Measurements from ENCODE around the gene B3GAT1.

Gene B3GAT1

DNA sequence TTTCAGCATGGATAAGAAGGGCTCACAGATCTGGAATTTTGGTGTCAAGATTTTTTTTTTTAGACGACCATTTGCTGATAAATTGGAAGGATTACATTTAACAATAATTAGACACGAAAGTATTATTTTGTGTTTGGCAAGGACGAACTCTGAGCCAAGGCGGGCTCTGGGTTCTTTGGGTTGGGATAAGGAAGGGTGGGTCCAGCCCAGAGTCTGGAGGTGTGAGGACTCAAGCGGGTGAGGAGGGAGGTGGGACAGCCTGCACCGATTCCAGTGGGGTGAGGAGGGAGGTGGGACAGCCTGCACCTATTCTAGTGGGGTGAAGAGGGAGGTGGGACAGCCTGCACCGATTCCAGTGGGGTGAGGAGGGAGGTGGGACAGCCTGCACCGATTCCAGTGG is 4.1 kb downstream of the B3GAT1 start:
- DNase-seq, result no peak

DNA sequence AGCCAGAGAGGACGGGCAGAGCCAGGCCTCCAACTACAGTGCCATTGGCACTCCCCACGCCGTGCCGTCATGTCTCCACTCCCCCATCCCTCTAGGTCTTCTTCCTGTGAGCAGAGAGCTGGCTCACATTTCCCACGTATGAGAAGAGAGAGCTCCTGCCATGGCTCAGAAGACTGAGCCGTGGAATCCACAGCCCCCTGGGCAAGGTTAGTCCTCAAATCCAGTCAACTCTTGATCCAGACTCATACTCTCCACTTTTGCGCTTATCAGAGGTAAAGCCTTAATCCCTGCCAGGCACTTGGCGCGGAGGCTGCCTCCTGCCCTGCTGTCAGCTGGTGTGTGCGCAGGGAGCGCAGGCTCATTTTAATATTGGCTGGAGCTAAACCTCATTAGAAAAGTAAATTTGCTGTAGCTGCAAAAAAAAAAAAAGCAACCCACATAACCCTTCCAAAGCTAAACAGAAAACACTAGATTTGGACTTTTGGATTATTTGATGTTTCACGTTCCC is 4.7 kb downstream of the B3GAT1 start:
- no peak for DNase-seq

DNA sequence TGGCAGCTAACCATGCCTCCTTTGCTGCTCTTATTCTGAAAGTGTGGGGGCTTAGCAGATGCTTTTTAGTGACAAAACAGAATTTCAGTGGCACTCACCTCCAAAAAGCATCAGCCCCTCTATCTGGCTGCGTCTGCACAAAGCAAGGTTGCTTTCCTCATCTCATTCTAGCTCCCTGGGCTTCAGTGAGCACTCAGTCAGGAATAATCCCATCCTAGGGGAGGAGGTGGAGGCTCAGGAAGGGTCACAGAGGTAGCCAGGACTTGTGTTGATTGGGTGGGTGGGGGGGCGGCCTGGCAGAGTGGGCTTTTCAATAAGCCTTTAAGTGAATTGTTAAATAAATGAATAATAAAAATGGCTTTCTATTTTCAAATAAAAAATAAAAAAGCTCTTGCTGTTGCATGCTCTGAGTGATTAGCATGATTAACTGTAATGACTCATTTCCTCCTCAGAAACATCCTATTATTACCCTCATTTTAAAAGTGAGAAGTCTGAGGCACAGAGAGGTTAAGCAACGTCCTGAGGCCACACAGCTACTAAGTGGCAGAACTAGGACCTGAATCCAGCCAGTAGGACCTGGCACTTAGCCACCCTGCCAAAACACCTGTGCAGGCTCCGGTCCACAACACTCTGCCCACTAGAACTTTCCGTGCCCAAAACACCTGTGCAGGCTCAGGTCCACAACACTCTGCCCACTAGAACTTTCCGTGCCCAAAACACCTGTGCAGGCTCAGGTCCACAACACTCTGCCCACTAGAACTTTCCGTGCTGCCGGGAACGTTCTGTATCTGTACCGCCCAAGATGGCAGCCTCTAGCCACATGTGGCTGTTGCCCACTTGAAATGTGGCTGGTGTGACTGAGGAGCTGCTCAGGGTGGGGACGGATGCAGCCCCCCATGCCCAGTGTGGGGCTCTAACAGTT is 5.5 kb downstream of the B3GAT1 start:
- DNase-seq, result no peak

DNA sequence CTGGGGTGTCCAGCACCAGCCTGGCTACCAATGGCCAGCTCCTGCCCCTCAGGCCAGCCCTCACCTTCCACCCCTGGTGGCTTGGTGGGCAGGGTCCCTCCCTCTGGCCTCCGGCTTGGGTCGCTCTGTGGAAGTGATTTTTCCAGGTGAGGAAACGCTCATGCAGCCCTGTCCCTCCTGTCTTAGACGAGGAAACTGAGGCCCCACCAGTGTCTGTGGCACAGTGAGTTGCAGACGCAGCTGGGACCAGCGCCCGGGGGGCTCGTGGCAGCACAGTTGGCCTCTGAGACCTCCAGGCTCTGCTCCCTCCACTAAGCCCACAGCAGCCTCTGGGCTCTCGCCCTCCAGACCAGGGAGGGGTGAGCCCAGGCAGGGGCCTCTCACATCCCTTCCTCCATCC is 6.2 kb downstream of the B3GAT1 start:
- no peak for DNase-seq

DNA sequence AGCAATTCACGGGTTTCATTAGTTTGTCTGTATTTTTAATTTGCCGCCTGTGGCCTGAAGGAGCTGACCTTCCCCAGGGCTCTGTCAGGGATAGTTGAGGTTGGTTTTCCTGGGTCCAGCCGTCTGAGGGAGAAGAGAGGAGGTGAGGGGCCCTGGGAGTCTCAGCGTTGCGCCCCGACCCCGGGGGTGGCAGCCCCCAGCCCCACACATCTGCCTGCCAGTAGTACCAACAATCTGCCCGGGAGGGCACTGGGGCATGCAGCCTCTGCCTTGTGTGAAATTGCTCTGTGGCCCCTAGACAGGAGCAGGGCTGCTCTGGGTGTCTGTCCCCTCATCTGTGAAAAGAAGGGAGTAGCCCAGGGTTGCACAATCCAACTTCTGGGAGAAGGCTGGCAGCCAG is 6.6 kb downstream of the B3GAT1 start:
- DNase-seq, result no peak

DNA sequence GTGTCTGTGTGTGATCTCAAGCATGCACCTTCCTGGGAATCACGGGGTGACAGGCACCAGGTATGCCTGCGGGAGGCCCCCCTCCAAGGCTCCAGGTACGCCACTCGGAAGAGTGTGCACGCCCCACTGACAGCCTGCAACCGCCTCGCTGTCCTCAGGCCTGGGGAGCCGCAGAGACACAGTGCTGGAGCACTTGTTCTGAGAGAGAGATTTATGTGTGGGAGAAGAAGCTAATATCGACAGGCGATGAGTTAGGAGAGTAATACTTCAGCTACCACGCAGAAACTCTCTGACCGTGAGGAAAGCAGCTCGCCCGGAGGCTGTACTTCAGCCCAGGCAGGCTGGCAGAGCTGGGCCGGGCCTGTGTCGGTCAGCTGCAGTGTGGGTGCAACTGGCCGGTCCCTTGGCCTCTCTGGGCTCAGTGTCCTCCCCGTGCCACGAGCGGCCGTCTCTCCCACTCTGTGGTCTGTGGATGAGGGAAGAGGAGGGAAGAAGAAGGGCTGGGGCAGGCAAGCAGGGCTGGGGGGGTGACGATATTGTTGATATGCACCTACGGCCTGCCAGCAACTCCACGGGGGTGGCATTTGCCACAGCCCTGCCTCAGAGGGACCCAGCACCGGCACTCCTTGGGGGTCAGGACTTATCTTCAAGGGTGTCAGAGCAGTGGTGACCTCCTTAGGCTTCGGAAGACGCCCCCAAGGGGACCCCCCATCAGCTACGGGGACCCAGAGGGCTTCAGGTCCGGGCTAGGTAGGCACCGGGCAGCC is 7.3 kb downstream of the B3GAT1 start:
- no peak for DNase-seq

DNA sequence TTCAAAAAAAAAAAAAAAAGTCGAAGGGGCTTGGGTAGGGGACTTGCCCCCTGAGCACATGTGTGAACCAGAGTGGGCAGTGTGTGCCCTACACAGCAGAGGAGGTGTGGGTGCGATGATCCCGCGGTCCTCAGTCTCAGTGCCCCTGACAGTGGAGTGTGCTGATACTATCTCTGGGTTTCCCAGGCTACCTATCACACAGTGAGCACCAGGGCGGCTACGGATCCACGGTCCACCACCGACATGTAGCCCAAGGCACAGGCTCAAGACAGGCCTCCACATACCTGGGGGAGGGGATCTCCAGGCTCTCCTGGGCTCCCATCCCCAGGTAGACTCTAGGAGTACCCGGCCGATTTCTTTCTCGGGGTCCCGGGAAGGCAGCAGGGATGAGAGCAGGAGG is 9.1 kb downstream of the B3GAT1 start:
- no peak for DNase-seq

DNA sequence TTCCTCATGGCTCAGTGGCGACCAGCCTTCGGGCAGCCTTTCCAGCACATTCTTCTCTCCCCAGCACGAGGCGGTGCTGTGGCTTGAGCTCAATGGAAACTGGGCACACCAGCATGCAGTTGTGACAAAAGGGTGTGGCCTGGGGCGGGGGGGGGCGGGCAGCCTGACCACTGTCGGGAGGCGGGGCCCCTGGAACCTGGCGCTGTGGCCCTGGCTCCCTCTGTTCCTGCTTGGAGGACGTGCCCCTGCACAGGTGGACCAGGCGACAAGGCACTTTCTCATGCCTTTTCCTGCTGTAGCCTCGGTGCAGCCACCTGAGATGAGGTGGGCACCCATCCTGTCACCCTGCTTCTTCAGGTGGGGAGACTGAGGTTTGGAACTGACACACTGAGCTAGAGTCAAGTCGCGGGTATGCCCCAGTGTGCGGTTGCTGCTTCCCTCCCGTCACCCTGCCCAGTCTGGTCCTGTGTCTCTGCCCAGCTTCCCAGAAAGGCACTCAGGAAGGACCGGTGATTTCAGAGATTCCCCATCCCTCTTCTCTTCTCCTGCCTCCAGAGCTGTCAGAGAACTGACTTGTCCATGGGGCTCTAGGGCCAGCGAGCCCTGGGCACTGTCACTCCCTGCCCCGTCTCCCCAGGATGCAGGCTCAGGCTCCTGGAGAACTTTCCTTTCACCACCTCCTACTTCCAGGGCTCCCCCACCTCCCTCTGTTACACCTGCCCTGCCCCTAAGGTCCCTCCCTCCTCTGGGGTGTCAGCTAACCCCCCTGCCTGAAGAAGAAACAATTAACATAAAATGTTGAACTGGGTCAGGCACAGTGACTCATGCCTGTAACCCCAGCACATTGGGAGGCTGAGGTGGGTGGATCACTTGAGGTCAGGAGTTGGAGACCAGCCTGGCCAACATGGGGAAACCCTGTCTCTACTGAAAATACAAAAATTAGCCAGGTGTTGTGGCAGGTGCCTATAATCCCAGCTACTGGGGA is 9.9 kb downstream of the B3GAT1 start:
- no peak for DNase-seq

DNA sequence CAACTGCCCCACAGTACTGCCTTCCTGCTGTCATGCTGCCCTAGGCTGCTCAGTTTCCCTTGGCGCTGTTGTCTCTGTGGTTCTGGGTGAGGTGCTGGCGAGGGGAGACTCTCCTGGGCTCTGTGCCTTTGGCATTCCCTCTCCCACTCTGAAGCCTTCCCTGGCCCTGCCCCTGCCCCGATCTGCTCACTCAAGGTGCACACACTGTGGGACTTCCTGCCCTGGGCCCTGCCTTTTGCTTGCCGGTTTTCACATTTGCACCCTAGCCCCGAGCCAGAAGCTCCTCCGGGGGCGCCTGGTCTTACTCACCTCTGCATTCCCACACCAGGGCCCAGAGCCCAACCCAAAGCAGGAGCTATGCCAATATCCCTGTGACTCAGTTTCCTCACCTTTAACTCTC is 12.0 kb downstream of the B3GAT1 start:
- no peak for DNase-seq

DNA sequence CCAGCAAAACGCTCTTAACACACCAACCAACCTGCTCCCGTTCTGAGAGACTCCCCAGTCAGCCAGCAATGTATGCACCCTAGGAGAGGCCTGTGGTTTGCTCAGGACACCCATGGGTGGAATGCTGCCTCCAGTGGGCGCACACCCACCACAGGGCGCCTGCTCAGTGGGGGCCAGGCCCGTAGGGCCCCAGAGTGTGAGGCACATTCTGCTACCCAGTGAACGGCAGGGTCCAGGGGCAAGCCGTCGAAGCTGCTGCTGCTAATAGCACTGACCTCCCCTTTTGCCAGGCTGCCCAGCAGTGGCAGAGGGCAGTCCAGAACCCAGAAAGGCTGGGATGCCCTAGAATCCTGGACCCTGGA is 12.8 kb downstream of the B3GAT1 start:
- no peak for DNase-seq

DNA sequence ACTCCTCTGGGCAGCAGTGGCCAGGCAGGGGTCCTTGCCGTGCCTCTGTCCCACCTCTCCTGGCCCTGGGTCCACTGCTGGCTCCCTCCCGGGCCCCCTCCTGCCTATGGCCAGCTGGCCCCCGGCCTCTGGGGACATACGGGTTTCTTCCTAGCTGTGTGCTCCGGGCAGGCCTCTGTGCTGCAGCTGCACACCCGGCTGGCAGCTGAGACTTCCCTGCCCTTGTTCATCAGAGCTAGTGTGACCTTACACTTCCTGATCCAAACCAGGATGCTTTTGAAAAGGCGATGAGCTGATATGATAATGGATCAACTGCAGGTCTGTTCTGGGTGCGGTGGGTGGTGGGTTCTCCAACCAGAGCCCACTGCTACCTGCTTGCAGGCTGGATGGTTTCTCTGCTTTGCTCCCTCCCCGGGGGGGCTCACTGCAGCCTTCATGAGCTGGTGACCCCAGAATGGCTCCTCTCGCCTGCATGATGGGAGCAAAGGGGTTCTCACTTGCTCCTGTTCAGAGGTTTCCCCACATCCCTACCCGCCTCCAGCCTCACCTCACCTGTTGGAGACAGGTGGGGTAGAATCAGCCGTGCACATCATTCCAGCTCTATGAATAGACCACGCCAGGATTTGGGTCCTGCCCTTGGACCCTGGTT is 13.3 kb downstream of the B3GAT1 start:
- DNase-seq, result no peak

DNA sequence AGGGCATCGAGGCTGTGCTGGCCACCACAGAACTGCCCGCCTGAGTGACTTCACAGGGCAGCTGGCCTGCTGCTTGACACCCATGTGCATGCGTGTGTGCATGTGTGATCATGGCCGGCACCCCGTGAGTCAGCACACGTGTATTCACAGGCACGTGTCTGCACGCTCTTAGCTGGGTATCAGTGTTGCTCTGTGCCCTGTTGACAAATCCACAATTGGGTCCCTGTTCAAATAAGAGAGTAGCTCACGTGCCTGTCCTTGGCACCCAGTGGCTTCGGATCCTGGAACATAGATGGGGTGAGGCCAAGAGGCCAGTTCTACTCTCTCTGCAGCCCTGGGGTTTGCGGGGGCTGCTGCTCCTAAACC is 14.0 kb downstream of the B3GAT1 start:
- DNase-seq, result no peak

DNA sequence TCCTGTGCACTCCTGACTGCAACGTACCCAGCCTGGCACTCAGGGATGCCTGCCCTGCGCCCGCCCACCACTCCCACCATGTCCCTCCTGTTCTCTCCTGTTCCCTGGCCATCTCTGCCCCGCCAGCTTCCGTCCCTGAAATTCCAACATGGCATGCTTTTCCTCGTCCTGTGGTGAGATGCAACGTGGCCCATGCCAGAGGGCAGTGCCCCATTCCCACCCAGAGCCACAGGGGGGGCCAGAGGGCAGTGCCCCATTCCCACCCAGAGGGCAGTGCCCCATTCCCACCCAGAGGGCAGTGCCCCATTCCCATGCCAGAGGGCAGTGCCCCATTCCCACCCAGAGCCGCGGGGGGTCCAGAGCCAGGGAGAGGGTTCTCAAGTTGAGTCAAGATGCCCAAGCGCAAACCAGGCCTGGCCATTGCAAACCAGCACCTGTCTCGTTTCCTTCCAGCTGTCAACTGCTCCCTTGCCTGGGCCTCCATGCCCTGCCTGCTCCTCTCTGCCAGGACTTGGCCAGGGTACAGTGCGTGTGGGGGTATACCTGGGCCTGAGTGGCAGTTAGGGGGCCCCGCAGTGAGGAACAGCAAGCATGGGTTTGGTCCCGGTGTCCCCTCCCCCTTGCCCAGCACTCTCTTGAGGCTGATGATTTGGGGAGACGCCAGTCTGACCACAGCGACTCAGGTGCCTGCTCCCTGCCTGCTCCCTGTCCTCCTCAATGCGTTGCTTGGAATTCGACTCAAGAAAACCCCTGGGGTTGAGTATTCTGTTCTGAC is 14.6 kb downstream of the B3GAT1 start:
- DNase-seq, result no peak

DNA sequence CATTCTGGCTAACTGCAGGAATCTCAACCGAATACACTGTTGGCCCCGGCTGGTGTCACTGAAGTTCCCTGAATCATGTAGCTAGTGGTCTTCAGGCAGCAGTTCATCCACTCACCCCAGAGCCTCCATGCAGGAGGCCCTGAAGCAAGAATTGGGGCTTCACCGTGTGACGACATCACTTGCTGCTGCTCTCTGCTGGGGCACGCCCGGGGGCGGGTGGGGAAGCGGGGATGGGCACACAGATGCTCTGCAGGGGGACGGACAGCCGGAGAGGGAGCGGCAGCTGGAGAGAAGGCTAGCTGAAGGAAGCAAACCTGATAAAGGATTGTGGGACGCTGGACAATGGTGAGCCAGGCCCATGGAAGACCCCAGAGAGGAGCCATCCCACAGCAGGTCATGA is 17.0 kb downstream of the B3GAT1 start:
- DNase-seq, result no peak

DNA sequence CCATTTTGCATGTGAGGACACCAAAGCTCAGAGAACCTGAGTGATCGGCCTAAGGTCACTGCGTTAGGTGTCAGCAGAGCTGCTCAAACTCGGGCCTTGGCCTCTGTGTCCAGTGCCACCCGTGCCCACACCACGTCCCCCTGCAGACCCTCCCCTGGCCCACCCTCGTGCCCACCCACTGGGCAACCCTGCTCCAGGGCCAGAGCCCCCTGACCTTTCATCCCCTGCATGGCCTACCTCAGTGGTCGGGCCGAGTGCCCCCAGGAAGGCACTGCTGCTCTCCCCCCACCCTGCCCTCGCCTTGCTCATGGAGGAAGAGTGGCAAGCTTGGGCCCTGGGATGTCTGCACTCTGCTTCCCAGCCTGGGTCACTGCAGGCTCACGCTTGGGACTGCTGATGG is 17.7 kb downstream of the B3GAT1 start:
- DNase-seq, result no peak

DNA sequence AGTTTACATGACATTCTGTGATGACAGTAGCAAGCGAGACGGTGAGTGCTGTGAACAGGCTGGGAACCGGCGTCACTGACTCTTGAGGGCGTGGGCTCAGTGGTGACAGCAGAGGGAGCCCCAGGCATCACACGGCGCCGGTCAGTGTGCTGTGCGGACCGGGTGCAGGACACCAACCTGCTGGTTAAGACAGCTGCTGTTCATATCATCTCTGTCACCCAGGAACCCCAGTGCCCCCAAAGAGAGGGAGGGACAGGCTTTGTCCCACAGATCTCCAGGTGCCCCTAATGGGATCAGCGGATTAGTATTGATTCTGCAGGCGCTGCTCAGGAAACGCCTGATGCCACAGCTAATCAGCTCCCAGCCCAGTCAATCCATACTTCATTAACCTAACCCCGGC is 18.4 kb downstream of the B3GAT1 start:
- DNase-seq, result no peak

DNA sequence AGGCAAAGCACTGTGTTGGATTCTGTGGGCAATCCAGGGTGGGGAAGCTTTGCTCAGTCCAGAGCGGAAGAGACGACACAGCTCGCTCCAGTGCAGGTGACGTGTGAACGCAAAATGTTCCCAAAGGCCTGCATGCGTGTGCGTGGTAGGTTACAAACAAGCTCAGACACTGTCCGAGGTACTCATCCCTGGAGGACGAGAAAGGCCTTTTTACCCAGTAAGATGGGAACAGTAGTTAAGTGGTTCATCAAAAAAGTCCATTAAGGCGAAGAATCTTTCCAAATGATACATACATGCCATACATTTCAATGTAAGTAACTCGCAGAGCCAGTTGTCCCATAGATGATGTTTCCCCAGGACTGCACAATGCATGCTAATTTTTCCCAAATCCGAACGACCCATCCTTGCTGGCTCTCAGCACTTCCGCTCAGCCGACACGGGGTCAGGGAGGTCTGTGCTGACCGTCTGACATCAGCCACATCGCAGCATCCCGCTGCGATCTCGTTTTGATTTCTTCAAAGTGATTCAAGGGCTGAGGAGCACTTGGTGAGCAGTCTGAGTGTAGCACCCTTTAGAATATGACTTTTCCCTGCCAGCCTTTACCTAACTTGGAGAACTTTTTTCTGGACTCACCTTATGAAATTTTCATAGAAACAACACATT is 19.0 kb downstream of the B3GAT1 start:
- DNase-seq, result no peak

DNA sequence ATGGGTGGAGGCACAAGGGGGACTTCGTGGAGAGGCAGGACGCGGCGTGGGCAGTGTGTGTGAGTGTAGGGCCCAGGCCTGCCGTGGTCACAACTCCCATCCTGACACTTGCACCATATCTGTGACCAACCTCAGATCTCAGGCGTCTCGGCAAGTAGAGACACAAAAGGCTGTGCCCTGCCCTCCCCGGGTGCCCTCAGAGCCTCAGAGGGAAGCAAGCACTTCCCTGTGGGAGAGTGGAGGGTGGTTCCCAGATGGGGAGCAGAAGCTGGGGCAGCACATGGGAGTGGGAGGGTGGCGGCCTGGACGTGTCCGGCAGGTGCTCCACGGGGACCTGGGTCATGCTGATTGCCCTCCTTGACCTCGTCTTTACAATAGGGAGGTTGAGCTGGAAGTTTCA is 20.4 kb downstream of the B3GAT1 start:
- no peak for DNase-seq

DNA sequence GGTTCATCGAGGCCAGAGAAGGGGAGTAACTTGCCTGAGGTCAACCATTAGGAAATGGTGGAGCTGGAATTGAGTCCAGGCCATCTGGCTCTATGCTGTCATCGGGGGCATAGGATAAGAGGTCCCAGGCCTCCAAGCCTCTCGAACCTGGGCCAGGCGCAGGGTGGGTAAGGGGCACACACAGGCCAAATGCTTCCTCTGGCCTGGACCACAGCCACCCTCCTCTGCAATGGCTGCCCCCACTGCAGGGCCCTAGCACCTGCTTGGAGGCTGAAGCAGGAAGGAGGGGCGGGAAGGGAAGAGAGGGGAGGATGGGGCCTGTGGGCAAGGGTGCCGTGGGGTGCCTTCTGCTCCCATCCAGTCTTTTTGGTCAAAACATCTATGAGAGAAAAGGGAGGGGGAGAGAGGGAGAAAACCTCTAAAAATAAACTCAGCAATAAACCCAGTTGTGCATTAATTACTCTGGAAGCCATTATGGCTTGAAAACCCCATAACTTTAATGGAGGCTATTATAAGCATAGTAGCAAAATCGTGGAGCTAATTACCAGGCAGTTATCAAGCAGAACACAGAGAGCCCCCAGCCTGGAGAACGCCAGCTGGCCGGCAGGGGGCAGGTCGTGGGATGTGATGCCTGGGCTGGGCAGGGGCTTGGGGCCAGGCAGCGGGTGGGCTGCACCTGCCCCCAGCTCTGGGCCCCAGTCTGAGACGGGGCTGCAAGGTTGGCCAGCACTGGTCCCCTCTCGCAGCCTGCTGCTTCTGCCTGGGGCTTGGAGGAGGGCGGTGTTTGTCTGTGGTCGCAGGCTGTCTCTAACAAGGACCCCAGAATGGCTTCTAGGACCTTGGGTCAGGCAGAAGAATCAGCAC is 21.1 kb downstream of the B3GAT1 start:
- DNase-seq, result no peak

Measured in EL (cell line).